NT2/D1 (cell line): ENCODE results near the gene PTPRQ.

ENCODE experiments used
- SUZ12 ChIP-seq: IDR thresholded peaks from 2 replicates; pipeline ENCODE4 v1.6.1; 2011; ENCODE audit not compliant: insufficient read length, insufficient read depth; ENCODE audit errors: extremely low read depth
- YY1 ChIP-seq: IDR thresholded peaks from 2 replicates; pipeline ENCODE4 v1.6.1; 2011; ENCODE audit not compliant: insufficient read length, insufficient read depth
- ZNF274 ChIP-seq: IDR thresholded peaks from 2 replicates; pipeline ENCODE4 v1.6.1; 2011; ENCODE audit warnings: mild to moderate bottlenecking, low read depth, low read length

DNA sequence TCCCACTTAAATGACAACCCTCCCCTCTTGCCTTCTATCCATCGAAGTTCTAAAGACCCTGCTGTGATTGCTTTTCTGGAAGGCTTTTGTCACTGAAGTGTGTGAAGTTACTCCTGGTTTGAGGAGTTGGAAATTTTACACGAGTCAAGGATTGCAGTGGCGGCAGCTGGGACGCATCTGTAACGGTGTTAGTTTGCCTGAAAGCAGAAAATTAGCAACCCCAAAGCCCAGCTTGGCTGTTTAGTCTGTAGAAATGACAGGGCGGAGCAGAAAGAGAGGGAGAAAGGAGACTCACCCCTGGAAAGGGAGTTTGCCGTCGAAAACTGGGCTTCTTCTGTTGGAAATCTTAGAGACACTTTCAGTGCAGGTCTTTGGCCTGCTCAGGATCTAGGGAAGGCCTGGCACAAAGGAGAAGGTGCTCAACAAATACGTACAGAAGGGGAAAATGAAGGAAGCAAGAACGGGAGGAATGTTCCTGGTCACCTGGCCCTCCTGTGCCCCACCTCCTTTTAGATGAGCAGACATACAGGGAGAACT, 271.7 kb downstream of the PTPRQ start:
- no peak for TF ChIP-seq SUZ12
- TF ChIP-seq YY1 = no peak
- no peak for TF ChIP-seq ZNF274
